Measurements from ENCODE around the gene ONECUT1. TPM values are rescaled to one million over a fixed set of nuclear protein-coding genes. Genes with fewer than 3 reads are reported as not detected.
A peak's percentile ranks its signal among the peaks of the same experiment; 100 is the strongest.

The ONECUT1 gene
- total and polyA plus RNA-seq, 2 of the 8 experiments (the other 6 are each of a cell fraction or from before 2014, with no cell fraction given) = 0.65 to 6.4 TPM

DNA sequence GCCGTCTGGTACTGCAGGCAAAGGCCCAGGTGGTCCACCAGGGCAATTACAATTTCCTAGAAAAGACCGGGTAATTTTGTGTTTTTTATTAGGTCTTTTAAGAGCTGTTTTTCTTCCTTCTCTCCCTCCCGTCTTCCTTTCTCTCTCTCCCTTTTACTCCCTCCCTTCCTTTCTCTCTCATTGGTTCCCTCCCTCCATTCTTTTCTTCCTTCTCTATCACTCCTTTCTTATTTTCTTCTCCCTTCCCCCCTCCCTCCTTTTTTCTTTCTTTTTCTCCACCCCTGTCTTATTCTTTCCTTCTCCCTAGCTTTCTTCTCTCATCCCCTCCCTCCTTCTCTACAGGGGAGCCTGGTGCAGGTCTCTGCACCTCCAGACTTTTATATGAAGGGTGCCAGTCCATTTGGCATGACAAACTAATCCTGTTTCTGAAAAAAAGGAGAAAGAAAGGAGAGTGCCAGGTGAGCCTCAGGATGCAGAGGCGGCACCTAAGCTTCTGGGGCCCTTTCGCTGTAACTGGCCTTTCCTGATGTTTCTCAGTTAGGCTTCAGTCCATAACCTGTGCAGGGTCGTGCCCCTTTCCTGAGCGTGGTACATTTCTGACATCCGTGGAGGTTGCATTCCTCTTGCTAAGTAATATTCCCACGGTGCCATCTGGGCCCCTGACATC lies 9.1 kb upstream of the ONECUT1 start:
- H2BK120ac ChIP-seq (replicated peaks; ENCODE audit: low read depth, low read length) = no peak overlapping the region
- H4K91ac ChIP-seq (replicated peaks; ENCODE audit: insufficient read length, low read length) = no peak overlapping the region
- ChIA-PET CTCF (ENCODE audit: partially characterized antibody) (interaction anchor here (1.2 to 13.4 kb wide), 4 partner anchors 10 to 25 kb away, joined by 4 to 182 read pairs (median 5); partner anchors contain the start of gene ONECUT1), POLR2A (ENCODE audit: partially characterized antibody) (interaction anchor here (2.8 to 14.4 kb wide), 2 partner anchors 10 to 11 kb away, joined by 7 to 225 read pairs; partner anchors contain the start of gene ONECUT1)
- H2BK12ac ChIP-seq (ENCODE audit: low read depth, low read length) = no peak overlapping the region
- no peak overlapping the region for H4K8ac ChIP-seq (ENCODE audit: extremely low read depth, insufficient read depth, low read length)
- H3K56ac ChIP-seq (replicated peaks; ENCODE audit: insufficient read length, low read depth, low read length) = no peak overlapping the region
- WGBS, 2 experiments (ENCODE audit: extremely low coverage in 1 of 2, insufficient coverage in 1 of 2, insufficient read length in 1 of 2, insufficient replicate concordance in 2 of 2, low coverage in 1 of 2, low lambda C conversion rate in 2 of 2, missing lambda C conversion rate in 1 of 2) = 22% methylated on average over 9 of the region's 9 CpGs; no CpG with 5 or more reads in 1 of the 2 experiments
- no peaks in the 10 kb centered on the region for H3K79me1 ChIP-seq (ENCODE audit: low read depth, low read length)
- H3K18ac ChIP-seq (ENCODE audit: extremely low read depth, low read length) = no peak overlapping the region
- H2BK15ac ChIP-seq (ENCODE audit: low read length) = no peak overlapping the region
- H3K23ac ChIP-seq (ENCODE audit: insufficient read length) = no peak overlapping the region
- peaks cover 50 to 99% (median 91%) of the 10 kb centered on the region in 4 experiments for H3K27me3 ChIP-seq (replicated peaks in 1 of 4; ENCODE audit: control insufficient read depth in 3 of 4, extremely low read depth in 1 of 4, insufficient read depth in 3 of 4, low read length in 3 of 4)
- H2BK20ac ChIP-seq (ENCODE audit: low read length) = no peak overlapping the region
- no peak overlapping the region for H3K4ac ChIP-seq (replicated peaks; ENCODE audit: insufficient read length, low read depth, low read length)
- no peak overlapping the region for H2BK5ac ChIP-seq (ENCODE audit: low read depth, low read length)
- no peak overlapping the region for H2AFZ ChIP-seq (ENCODE audit: low read length)
- H3K36me3 ChIP-seq (ENCODE audit: control insufficient read depth in 2 of 4, insufficient read depth in 4 of 4, low read length in 3 of 4) = no peaks in the 10 kb centered on the region; a peak in 1 of 8 replicates
- H3K4me2 ChIP-seq (ENCODE audit: insufficient read depth in 1 of 2, low read depth in 2 of 2, low read length in 2 of 2) = peak overlapping the region; percentile 75 to 79
- no peak overlapping the region for H3K9ac ChIP-seq (replicated peaks in 1 of 4; ENCODE audit: extremely low read depth in 1 of 4, low read depth in 3 of 4, low read length in 3 of 4)
- H4K5ac ChIP-seq (ENCODE audit: insufficient read length, low read depth, low read length) = no peak overlapping the region
- peak overlapping the region in 3 of 4 experiments; percentile 18 to 56 (median 32); a peak in 4 of 8 replicates for H3K4me3 ChIP-seq (ENCODE audit: extremely low read depth in 1 of 4, insufficient read depth in 2 of 4, low read depth in 3 of 4, low read length in 4 of 4)
- DNase-seq (ENCODE audit: low read depth in 1 of 2, low spot score in 2 of 2) = no peak
- 0 out of 3 replicates have a peak, but pooled peaks of 1 of the 2 experiments have one; percentile 25 for TF ChIP-seq POLR2A (IDR thresholded peaks at IDR 0.05; ENCODE audit: control extremely low read depth in 1 of 2, low read depth in 2 of 2, low read length in 2 of 2)
- TF ChIP-seq RNF2 (IDR thresholded peaks at IDR 0.05; ENCODE audit: borderline replicate concordance, low read depth, low read length, missing control alignments, poor library complexity, severe bottlenecking) = peak; percentile 16
- TF ChIP-seq RXRA (IDR thresholded peaks at IDR 0.05; ENCODE audit: insufficient read depth, low read depth, low read length) = no peak
- TF ChIP-seq SRF (IDR thresholded peaks at IDR 0.05; ENCODE audit: low read depth, low read length) = no peak
- TF ChIP-seq SP1 (IDR thresholded peaks at IDR 0.05; ENCODE audit: low read depth, low read length) = 0 out of 2 replicates have a peak, but pooled peaks have one; percentile 13
- H3K23me2 ChIP-seq (ENCODE audit: low read depth, low read length) = peaks cover 13% of the 10 kb centered on the region
- H3K9me3 ChIP-seq (ENCODE audit: insufficient read depth in 2 of 2, low read depth in 1 of 2, low read length in 1 of 2) = peaks cover 0 to 7% of the 10 kb centered on the region in 2 experiments; a peak in 1 of 4 replicates
- H3K27ac ChIP-seq (ENCODE audit: low read depth, low read length) = no peak overlapping the region
- FAIRE-seq = no peak
- no peak overlapping the region for H3K14ac ChIP-seq (ENCODE audit: insufficient read length)
- peaks cover 0 to 19% of the 10 kb centered on the region in 2 experiments; a peak in 2 of 4 replicates for H3K79me2 ChIP-seq (ENCODE audit: control insufficient read depth in 1 of 2, insufficient read depth in 2 of 2, low read length in 2 of 2)
- peaks cover 23 to 62% (median 36%) of the 10 kb centered on the region in 4 experiments for H3K4me1 ChIP-seq (replicated peaks in 1 of 4; ENCODE audit: control insufficient read depth in 3 of 4, insufficient read depth in 4 of 4, low read length in 3 of 4)
- H2AK5ac ChIP-seq (ENCODE audit: low read depth, low read length) = no peak overlapping the region
- H4K20me1 ChIP-seq (replicated peaks in 1 of 2; ENCODE audit: control insufficient read depth in 1 of 2, insufficient read depth in 2 of 2, low read length in 2 of 2) = peaks cover 27 to 40% of the 10 kb centered on the region in 2 experiments
